ENCODE data around the gene SYT12. TPM values are rescaled to one million over a fixed set of nuclear protein-coding genes. Genes with fewer than 3 reads are reported as not detected.

The SYT12 gene
- total RNA-seq: 0.24 to 0.40 TPM (median 0.34 TPM) in 3 replicates

- Mint-ChIP-seq H3K4me1 (peaks cover 10% of the 10 kb centered on the region), H3K9me3 (peaks cover 3% of the 10 kb centered on the region), H3K4me3 (peak within 1 kb of the TSS; percentile 67), H3K27ac (peak within 1 kb of the TSS; percentile 75), H3K27me3 (ENCODE audit: low read depth) (peaks cover 49% of the 10 kb centered on the region), H3K36me3 (no peaks in the 10 kb centered on the region)
- DNase-seq (ENCODE audit: low spot score in 2 of 2, unreplicated experiment in 2 of 2): no peak
- TF ChIP-seq, protein P1, sequence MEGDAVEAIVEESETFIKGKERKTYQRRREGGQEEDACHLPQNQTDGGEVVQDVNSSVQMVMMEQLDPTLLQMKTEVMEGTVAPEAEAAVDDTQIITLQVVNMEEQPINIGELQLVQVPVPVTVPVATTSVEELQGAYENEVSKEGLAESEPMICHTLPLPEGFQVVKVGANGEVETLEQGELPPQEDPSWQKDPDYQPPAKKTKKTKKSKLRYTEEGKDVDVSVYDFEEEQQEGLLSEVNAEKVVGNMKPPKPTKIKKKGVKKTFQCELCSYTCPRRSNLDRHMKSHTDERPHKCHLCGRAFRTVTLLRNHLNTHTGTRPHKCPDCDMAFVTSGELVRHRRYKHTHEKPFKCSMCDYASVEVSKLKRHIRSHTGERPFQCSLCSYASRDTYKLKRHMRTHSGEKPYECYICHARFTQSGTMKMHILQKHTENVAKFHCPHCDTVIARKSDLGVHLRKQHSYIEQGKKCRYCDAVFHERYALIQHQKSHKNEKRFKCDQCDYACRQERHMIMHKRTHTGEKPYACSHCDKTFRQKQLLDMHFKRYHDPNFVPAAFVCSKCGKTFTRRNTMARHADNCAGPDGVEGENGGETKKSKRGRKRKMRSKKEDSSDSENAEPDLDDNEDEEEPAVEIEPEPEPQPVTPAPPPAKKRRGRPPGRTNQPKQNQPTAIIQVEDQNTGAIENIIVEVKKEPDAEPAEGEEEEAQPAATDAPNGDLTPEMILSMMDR (IDR thresholded peaks at IDR 0.05; ENCODE audit: unreplicated experiment): no peak
Measured at GRCh38 chr11:67022961-67023956, at the start of gene SYT12. Gene SYT12, plus strand, starts transcription at chr11:67023134. Its CDS starts 7,011 bp downstream, at chr11:67030145.

- Mint-ChIP-seq H3K4me3 (no peak overlapping the region), H3K27ac (peak overlapping the region; percentile 19)
Measured at GRCh38 chr11:66973956-66974580, 48.9 kb upstream of the SYT12 start.

DNA sequence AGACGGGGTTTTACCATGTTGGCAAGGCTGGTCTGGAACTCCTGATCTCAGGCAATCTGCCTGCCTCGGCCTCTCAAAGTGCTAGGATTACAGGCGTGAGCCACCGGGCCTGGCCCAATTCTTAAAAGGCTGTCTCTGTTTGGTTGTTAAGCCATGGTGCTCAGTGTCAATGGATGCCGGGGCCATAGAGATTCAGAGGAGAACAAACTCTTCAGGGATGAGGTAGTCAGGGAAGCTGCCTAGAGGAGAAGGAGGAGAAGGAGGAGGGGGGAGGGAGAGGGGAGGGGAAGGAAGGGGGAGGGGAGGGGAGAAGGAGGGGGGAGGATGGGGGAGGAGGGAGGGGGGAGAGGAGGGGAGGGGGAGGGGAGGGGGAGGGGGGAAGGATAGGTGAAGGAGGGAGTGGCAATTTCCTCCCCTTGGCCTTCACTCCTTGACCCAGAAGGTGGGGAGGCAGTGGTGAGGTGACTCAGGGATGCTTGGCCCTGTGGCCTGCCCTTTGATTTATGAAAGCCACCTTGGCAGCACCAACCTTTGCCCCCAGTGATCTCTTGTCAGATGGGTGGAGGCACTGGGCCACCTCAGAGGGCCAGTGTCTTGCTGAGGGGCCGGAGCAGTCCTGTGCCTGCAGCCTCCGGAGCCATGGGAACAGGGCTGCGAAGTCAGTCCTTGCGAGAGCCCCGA, 48.1 kb upstream of the SYT12 start, which contains the start of gene C11orf86:
TSS of gene C11orf86 (plus strand) at position 581 of the 681 bp plus-strand sequence. CDS start at position 640, 59 bp downstream.
- no peaks in the 10 kb centered on the region for H3K27me3 Mint-ChIP-seq (ENCODE audit: low read depth)
- TF ChIP-seq, protein P1 (IDR thresholded peaks at IDR 0.05; ENCODE audit: unreplicated experiment): no peak
- no peaks in the 10 kb centered on the region for H3K9me3 Mint-ChIP-seq
- no peaks in the 10 kb centered on the region for H3K4me1 Mint-ChIP-seq
- H3K27ac Mint-ChIP-seq: no peak within 1 kb of the TSS
- H3K4me3 Mint-ChIP-seq: no peak within 1 kb of the TSS
- DNase-seq (ENCODE audit: low spot score in 2 of 2, unreplicated experiment in 2 of 2): no peak
- H3K36me3 Mint-ChIP-seq: no peaks in the 10 kb centered on the region

More at GRCh38 chr11:66973956-66974580, 48.9 kb upstream of the SYT12 start:
- TF ChIP-seq, protein P1 (IDR thresholded peaks at IDR 0.05; ENCODE audit: unreplicated experiment): no peak
- no peaks in the 10 kb centered on the region for H3K36me3 Mint-ChIP-seq
- no peaks in the 10 kb centered on the region for H3K27me3 Mint-ChIP-seq (ENCODE audit: low read depth)
- no peaks in the 10 kb centered on the region for H3K4me1 Mint-ChIP-seq
- DNase-seq (ENCODE audit: low spot score in 2 of 2, unreplicated experiment in 2 of 2): no peak
- H3K9me3 Mint-ChIP-seq: no peaks in the 10 kb centered on the region

DNA sequence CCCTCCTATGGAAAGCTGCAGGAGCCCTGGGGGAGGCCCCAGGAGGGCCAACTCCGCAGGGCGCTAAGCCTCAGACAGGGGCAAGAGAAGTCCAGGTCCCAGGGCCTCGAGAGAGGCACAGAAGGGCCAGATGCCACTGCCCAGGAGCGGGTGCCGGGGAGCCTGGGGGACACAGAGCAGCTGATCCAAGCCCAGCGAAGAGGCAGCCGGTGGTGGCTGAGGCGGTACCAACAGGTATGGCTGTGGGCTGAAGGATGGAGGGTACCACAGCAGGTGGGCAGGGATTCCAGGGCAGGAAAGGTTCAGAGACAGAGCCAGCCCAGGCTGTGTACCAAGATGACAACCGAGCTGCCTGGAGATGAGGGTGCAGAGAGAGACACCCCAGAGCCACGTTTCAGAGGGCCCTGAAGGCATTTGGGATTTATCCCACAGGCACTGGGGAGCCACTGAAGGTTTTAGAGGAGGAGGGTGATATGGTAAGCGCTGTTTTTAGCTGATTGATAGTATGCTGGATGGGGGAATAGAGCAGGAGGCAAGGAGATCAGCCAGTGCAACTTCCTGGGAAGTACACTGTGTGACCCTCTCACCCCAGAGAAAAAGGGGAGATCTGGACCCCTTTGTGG, 47.4 kb upstream of the SYT12 start:
- H3K4me3 Mint-ChIP-seq: no peak overlapping the region
- TF ChIP-seq, protein P1 (IDR thresholded peaks at IDR 0.05; ENCODE audit: unreplicated experiment): no peak
- H3K4me1 Mint-ChIP-seq: no peaks in the 10 kb centered on the region
- no peaks in the 10 kb centered on the region for H3K36me3 Mint-ChIP-seq
- no peak overlapping the region for H3K27ac Mint-ChIP-seq
- no peaks in the 10 kb centered on the region for H3K9me3 Mint-ChIP-seq
- H3K27me3 Mint-ChIP-seq (ENCODE audit: low read depth): no peaks in the 10 kb centered on the region
- DNase-seq (ENCODE audit: low spot score in 2 of 2, unreplicated experiment in 2 of 2): no peak

DNA sequence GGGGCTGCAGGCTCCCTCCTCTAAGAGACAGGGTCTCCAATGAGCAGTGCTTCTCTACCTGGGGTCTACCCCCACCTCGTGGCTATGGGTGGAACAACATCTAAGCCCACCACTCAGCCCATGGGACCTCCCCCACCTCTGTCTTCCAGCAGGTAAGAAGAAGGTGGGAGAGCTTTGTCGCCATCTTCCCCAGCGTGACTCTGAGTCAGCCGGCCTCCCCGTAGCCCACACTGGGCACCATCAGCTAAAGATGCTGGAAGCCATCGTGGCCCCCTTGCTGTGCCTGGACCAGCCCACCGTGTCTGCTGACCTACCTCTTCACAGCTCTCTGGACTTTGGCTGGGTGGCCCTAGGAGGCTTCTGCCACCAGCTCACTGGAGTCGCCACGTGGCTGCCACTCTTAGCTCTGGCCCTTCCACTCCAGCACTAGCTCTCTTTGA, 46.9 kb upstream of the SYT12 start:
- no peak overlapping the region for H3K27ac Mint-ChIP-seq
- TF ChIP-seq, protein P1 (IDR thresholded peaks at IDR 0.05; ENCODE audit: unreplicated experiment): peak; percentile 72
- H3K4me1 Mint-ChIP-seq: no peaks in the 10 kb centered on the region
- no peaks in the 10 kb centered on the region for H3K27me3 Mint-ChIP-seq (ENCODE audit: low read depth)
- no peaks in the 10 kb centered on the region for H3K36me3 Mint-ChIP-seq
- H3K4me3 Mint-ChIP-seq: no peak overlapping the region
- peak in 1 of 2 experiments; percentile 74 for DNase-seq (ENCODE audit: low spot score in 2 of 2, unreplicated experiment in 2 of 2)
- no peaks in the 10 kb centered on the region for H3K9me3 Mint-ChIP-seq
